HG03460 (cell line): Measurements from ENCODE around the gene SERPINA3.

Source experiments
- ATAC-seq: cut with Tn5 transposase; IDR thresholded peaks from one replicate; pipeline ENCODE4 v1.9.1; 2021; ENCODE audit not compliant: unreplicated experiment

The SERPINA3 gene

GRCh38 chr14:94650806-94651805 is 38.9 kb downstream of the SERPINA3 start:
- ATAC-seq, result no peak

GRCh38 chr14:94653321-94653720 is 41.1 kb downstream of the SERPINA3 start:
- no peak for ATAC-seq

GRCh38 chr14:94654071-94654861 is 42.1 kb downstream of the SERPINA3 start:
- ATAC-seq, result no peak

GRCh38 chr14:94655169-94655710 is 43.0 kb downstream of the SERPINA3 start:
- no peak for ATAC-seq

GRCh38 chr14:94656043-94656442 is 43.9 kb downstream of the SERPINA3 start:
- no peak for ATAC-seq

GRCh38 chr14:94659256-94659655 is 47.1 kb downstream of the SERPINA3 start:
- ATAC-seq, result no peak

GRCh38 chr14:94659901-94660300 is 47.7 kb downstream of the SERPINA3 start:
- ATAC-seq, result no peak

GRCh38 chr14:94660306-94660946 is 48.2 kb downstream of the SERPINA3 start:
- ATAC-seq, result no peak

- ATAC-seq, result no peak
Measured at GRCh38 chr14:94663538-94663937, 51.3 kb downstream of the SERPINA3 start.

- no peak for ATAC-seq
Measured at GRCh38 chr14:94663965-94664704, 51.9 kb downstream of the SERPINA3 start.

GRCh38 chr14:94665121-94665520 is 52.9 kb downstream of the SERPINA3 start:
- no peak for ATAC-seq

GRCh38 chr14:94665544-94665943 is 53.4 kb downstream of the SERPINA3 start:
- no peak for ATAC-seq

- ATAC-seq, result no peak
Measured at GRCh38 chr14:94670692-94671285, 58.6 kb downstream of the SERPINA3 start.

- no peak for ATAC-seq
Measured at GRCh38 chr14:94671870-94672444, 59.8 kb downstream of the SERPINA3 start.

- no peak for ATAC-seq
Measured at GRCh38 chr14:94673071-94673470, 60.9 kb downstream of the SERPINA3 start.
